ENCODE results near the gene MYRIP.

Gene MYRIP

GRCh38 chr3:40016391-40016790, 207.0 kb downstream of the MYRIP start:
- H3K27me3 ChIP-seq (ENCODE audit: insufficient read depth, poor library complexity, severe bottlenecking) = no peaks in the 10 kb centered on the region
- H3K9me3 ChIP-seq (ENCODE audit: severe bottlenecking) = no peaks in the 10 kb centered on the region
- no peaks in the 10 kb centered on the region for H3K36me3 ChIP-seq (ENCODE audit: low read depth)
- H3K4me3 ChIP-seq (ENCODE audit: severe bottlenecking) = no peak overlapping the region
- ATAC-seq (ENCODE audit: low read depth) = no peak
- no peak for TF ChIP-seq CTCF (IDR thresholded peaks at IDR 0.05; ENCODE audit: poor library complexity, severe bottlenecking)
- no peak overlapping the region for H3K27ac ChIP-seq (ENCODE audit: poor library complexity, severe bottlenecking)
- no peaks in the 10 kb centered on the region for H3K4me1 ChIP-seq (ENCODE audit: insufficient read depth, poor library complexity, severe bottlenecking)
- no peak for DNase-seq (ENCODE audit: low spot score)

- DNase-seq (ENCODE audit: low spot score) (no peak), ATAC-seq (ENCODE audit: low read depth) (no peak)
- Histone ChIP-seq H3K27ac (ENCODE audit: poor library complexity, severe bottlenecking) (no peak overlapping the region), H3K9me3 (ENCODE audit: severe bottlenecking) (no peaks in the 10 kb centered on the region), H3K27me3 (ENCODE audit: insufficient read depth, poor library complexity, severe bottlenecking) (no peaks in the 10 kb centered on the region), H3K4me1 (ENCODE audit: insufficient read depth, poor library complexity, severe bottlenecking) (no peaks in the 10 kb centered on the region), H3K4me3 (ENCODE audit: severe bottlenecking) (no peak overlapping the region), H3K36me3 (ENCODE audit: low read depth) (no peaks in the 10 kb centered on the region)
- TF ChIP-seq CTCF (IDR thresholded peaks at IDR 0.05; ENCODE audit: poor library complexity, severe bottlenecking) = no peak
Observed at GRCh38 chr3:40018369-40018768, 209.0 kb downstream of the MYRIP start.

- H3K9me3 ChIP-seq (ENCODE audit: severe bottlenecking) = no peaks in the 10 kb centered on the region
- ATAC-seq (ENCODE audit: low read depth) (no peak), DNase-seq (ENCODE audit: low spot score) (no peak)
- no peak for TF ChIP-seq CTCF (IDR thresholded peaks at IDR 0.05; ENCODE audit: poor library complexity, severe bottlenecking)
- no peaks in the 10 kb centered on the region for H3K36me3 ChIP-seq (ENCODE audit: low read depth)
- no peak overlapping the region for H3K4me3 ChIP-seq (ENCODE audit: severe bottlenecking)
- H3K27ac ChIP-seq (ENCODE audit: poor library complexity, severe bottlenecking) = no peak overlapping the region
- no peaks in the 10 kb centered on the region for H3K27me3 ChIP-seq (ENCODE audit: insufficient read depth, poor library complexity, severe bottlenecking)
- no peaks in the 10 kb centered on the region for H3K4me1 ChIP-seq (ENCODE audit: insufficient read depth, poor library complexity, severe bottlenecking)
Observed at GRCh38 chr3:40019376-40019775, 210.0 kb downstream of the MYRIP start.

- no peaks in the 10 kb centered on the region for H3K36me3 ChIP-seq (ENCODE audit: low read depth)
- no peak overlapping the region for H3K4me3 ChIP-seq (ENCODE audit: severe bottlenecking)
- no peak overlapping the region for H3K27ac ChIP-seq (ENCODE audit: poor library complexity, severe bottlenecking)
- H3K9me3 ChIP-seq (ENCODE audit: severe bottlenecking) = no peaks in the 10 kb centered on the region
- DNase-seq (ENCODE audit: low spot score) (no peak), ATAC-seq (ENCODE audit: low read depth) (no peak)
- TF ChIP-seq CTCF (IDR thresholded peaks at IDR 0.05; ENCODE audit: poor library complexity, severe bottlenecking) = no peak
- no peaks in the 10 kb centered on the region for H3K4me1 ChIP-seq (ENCODE audit: insufficient read depth, poor library complexity, severe bottlenecking)
- no peaks in the 10 kb centered on the region for H3K27me3 ChIP-seq (ENCODE audit: insufficient read depth, poor library complexity, severe bottlenecking)
Observed at GRCh38 chr3:40020689-40021088, 211.3 kb downstream of the MYRIP start.

- Histone ChIP-seq H3K9me3 (ENCODE audit: severe bottlenecking) (no peaks in the 10 kb centered on the region), H3K27ac (ENCODE audit: poor library complexity, severe bottlenecking) (no peak overlapping the region), H3K4me3 (ENCODE audit: severe bottlenecking) (no peak overlapping the region), H3K4me1 (ENCODE audit: insufficient read depth, poor library complexity, severe bottlenecking) (no peaks in the 10 kb centered on the region), H3K36me3 (ENCODE audit: low read depth) (no peaks in the 10 kb centered on the region), H3K27me3 (ENCODE audit: insufficient read depth, poor library complexity, severe bottlenecking) (no peaks in the 10 kb centered on the region)
- ATAC-seq (ENCODE audit: low read depth) (no peak), DNase-seq (ENCODE audit: low spot score) (no peak)
- TF ChIP-seq CTCF (IDR thresholded peaks at IDR 0.05; ENCODE audit: poor library complexity, severe bottlenecking) = no peak
Observed at GRCh38 chr3:40021338-40021737, 211.9 kb downstream of the MYRIP start.
